Stimulated activated CD8-positive, alpha-beta memory T cell treated with anti-CD3 and anti-CD28 coated beads, Interleukin-15, amount 100 ng/mL, for 24 hours (primary cell): ENCODE measurements around the gene ZDHHC18.

Experiments
- DNase-seq: peaks from one replicate; pipeline ENCODE4 v3.0.0-alpha.2; 2020; ENCODE audit warnings: low read depth

Gene ZDHHC18

GRCh38 chr1:26900815-26901511 is 74.5 kb downstream of the ZDHHC18 start:
- no peak for DNase-seq
